NB4 (cell line): ENCODE results near the gene BFSP2.

Experiments used
- TF ChIP-seq, protein P1 (sequence below): IDR thresholded peaks from one replicate; pipeline ENCODE4 v1.5.1; 2012; ENCODE audit warnings: low read depth, low read length
- TF ChIP-seq, protein P2 (sequence below): IDR thresholded peaks from 2 replicates; pipeline ENCODE4 v1.6.1; 2011; ENCODE audit warnings: low read depth, low read length

DNA sequence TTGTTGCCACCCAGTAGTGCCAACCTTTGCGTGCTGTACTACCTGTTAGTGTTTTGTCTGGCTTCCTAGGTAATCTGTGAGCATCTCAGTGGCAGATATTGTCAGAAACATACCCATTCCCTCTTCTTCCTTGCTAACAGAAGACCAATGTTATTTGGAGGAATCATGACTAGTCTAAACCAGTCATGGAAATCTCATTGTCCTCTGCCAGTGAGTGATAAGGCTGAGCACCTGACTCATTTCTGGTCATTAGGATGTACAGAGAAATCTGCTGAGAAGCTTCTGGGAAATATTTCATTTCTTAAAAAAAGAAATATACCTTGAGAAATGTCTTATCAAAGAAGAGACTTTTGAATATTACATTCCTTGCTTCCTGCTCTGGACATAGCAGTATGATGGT is 103.6 kb downstream of the BFSP2 start:
- TF ChIP-seq, protein P1, sequence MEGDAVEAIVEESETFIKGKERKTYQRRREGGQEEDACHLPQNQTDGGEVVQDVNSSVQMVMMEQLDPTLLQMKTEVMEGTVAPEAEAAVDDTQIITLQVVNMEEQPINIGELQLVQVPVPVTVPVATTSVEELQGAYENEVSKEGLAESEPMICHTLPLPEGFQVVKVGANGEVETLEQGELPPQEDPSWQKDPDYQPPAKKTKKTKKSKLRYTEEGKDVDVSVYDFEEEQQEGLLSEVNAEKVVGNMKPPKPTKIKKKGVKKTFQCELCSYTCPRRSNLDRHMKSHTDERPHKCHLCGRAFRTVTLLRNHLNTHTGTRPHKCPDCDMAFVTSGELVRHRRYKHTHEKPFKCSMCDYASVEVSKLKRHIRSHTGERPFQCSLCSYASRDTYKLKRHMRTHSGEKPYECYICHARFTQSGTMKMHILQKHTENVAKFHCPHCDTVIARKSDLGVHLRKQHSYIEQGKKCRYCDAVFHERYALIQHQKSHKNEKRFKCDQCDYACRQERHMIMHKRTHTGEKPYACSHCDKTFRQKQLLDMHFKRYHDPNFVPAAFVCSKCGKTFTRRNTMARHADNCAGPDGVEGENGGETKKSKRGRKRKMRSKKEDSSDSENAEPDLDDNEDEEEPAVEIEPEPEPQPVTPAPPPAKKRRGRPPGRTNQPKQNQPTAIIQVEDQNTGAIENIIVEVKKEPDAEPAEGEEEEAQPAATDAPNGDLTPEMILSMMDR: no peak
- TF ChIP-seq, protein P2, sequence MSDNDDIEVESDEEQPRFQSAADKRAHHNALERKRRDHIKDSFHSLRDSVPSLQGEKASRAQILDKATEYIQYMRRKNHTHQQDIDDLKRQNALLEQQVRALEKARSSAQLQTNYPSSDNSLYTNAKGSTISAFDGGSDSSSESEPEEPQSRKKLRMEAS: no peak
